ENCODE measurements around the gene KRT2.

The KRT2 gene

DNA sequence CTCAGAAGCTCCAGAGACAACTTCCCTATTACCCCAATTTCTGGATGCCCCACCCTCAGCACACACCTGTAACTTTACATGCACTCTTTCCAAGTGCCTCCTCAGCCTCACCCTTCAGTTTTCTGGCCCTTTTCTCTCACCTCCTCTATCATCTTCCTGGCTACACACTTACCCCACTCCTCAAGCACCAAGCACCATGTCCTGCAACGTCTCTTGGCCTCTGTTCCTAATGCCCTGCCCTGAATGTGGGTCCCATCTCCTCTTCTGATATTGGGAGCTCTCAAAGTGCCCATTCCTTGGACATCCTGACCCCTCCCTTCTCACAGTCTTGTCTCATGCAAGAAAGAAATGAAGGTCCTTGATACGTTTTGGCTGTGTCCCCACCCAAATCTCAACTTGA is 51.9 kb downstream of the KRT2 start (continued):
- TF ChIP-seq, protein P1, sequence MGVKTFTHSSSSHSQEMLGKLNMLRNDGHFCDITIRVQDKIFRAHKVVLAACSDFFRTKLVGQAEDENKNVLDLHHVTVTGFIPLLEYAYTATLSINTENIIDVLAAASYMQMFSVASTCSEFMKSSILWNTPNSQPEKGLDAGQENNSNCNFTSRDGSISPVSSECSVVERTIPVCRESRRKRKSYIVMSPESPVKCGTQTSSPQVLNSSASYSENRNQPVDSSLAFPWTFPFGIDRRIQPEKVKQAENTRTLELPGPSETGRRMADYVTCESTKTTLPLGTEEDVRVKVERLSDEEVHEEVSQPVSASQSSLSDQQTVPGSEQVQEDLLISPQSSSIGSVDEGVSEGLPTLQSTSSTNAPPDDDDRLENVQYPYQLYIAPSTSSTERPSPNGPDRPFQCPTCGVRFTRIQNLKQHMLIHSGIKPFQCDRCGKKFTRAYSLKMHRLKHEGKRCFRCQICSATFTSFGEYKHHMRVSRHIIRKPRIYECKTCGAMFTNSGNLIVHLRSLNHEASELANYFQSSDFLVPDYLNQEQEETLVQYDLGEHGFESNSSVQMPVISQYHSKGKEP (tag by site-specific recombination; IDR thresholded peaks at IDR 0.05): no peak
- TF ChIP-seq ZNF23 (tag by site-specific recombination; IDR thresholded peaks at IDR 0.05; ENCODE audit: borderline replicate concordance): no peak

DNA sequence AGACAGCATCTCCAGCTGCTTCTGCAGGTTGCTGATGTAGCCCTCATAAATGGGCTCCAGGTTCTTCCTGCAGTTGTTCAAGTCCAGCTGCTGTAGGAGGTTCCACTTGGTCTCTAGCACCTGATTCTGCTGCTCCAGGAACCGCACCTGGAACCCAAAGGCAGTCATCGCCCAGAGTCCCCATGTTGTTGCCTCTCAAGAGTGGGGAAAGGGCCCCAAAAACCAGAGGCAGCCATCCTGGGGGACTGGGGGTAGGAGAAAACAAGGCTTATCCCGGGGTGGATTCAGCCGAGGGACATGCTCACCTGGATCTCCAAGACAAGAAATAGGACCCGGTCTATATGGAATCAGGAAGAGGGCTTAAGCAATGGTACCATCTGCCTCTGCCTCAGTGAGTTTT is 53.0 kb downstream of the KRT2 start:
- TF ChIP-seq ZNF48 (tag by site-specific recombination; IDR thresholded peaks at IDR 0.05) (no peak), ZNF248 (tag by site-specific recombination; IDR thresholded peaks at IDR 0.05) (no peak), TRIM28 (IDR thresholded peaks at IDR 0.05; ENCODE audit: borderline replicate concordance, low read length) (no peak), ZBTB8A (tag by site-specific recombination; IDR thresholded peaks at IDR 0.05) (no peak), ZNF416 (tag by site-specific recombination; IDR thresholded peaks at IDR 0.05) (no peak), ZNF37A (tag by site-specific recombination; IDR thresholded peaks at IDR 0.05) (no peak), GFI1B (tag by site-specific recombination; IDR thresholded peaks at IDR 0.05) (no peak), ZEB2 (tag by site-specific recombination; IDR thresholded peaks at IDR 0.05) (no peak), ZNF549 (tag by site-specific recombination; IDR thresholded peaks at IDR 0.05) (no peak)
- TF ChIP-seq, protein P2, sequence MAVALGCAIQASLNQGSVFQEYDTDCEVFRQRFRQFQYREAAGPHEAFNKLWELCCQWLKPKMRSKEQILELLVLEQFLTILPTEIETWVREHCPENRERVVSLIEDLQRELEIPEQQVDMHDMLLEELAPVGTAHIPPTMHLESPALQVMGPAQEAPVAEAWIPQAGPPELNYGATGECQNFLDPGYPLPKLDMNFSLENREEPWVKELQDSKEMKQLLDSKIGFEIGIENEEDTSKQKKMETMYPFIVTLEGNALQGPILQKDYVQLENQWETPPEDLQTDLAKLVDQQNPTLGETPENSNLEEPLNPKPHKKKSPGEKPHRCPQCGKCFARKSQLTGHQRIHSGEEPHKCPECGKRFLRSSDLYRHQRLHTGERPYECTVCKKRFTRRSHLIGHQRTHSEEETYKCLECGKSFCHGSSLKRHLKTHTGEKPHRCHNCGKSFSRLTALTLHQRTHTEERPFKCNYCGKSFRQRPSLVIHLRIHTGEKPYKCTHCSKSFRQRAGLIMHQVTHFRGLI (tag by site-specific recombination; IDR thresholded peaks at IDR 0.05): no peak
- POLR2A ChIA-PET: no interaction called here
- H3K9me3 ChIP-seq (ENCODE audit: control insufficient read depth, insufficient read depth, low read depth, low read length): no peaks in the 10 kb centered on the region
- no peak overlapping the region for H3K27ac ChIP-seq (ENCODE audit: extremely low read depth, low read depth, low read length)
- H3K4me3 ChIP-seq (ENCODE audit: low read depth, low read length): no peak overlapping the region
- CTCF ChIA-PET: interaction anchor here (0.7 to 1.5 kb wide), 3 partner anchors 25 to 382 kb away, joined by 3 to 4 read pairs (median 4); no protein-coding TSS in a partner anchor
- no peaks in the 10 kb centered on the region for H3K36me3 ChIP-seq (ENCODE audit: control insufficient read depth in 2 of 2, insufficient read depth in 1 of 2, low read length in 2 of 2)
- H3K4me1 ChIP-seq (ENCODE audit: control insufficient read depth, insufficient read depth, low read length): no peaks in the 10 kb centered on the region
